NCI-H128 (cell line): Measurements from ENCODE around the gene GDPD5.

Experiments used
- DNase-seq: peaks from one replicate; lab custom pipeline; 2025; ENCODE audit not compliant: unreplicated experiment; lab: John Stamatoyannopoulos, UW

Gene GDPD5

GRCh38 chr11:75536786-75537641 lies 11.3 kb upstream of the GDPD5 start:
- no peak for DNase-seq

GRCh38 chr11:75535071-75535470 lies 9.3 kb upstream of the GDPD5 start:
- DNase-seq = no peak

GRCh38 chr11:75534259-75535069 lies 8.7 kb upstream of the GDPD5 start:
- no peak for DNase-seq

- DNase-seq = no peak
Measured at GRCh38 chr11:75533896-75534258, 8.1 kb upstream of the GDPD5 start.

- peak; percentile 88 for DNase-seq
Measured at GRCh38 chr11:75532200-75533048, 6.7 kb upstream of the GDPD5 start.

- no peak for DNase-seq
Measured at GRCh38 chr11:75531325-75531724, 5.6 kb upstream of the GDPD5 start.

GRCh38 chr11:75530577-75530976 lies 4.8 kb upstream of the GDPD5 start:
- no peak for DNase-seq

- no peak for DNase-seq
Measured at GRCh38 chr11:75527938-75528735, 2.4 kb upstream of the GDPD5 start.

- DNase-seq = no peak
Measured at GRCh38 chr11:75527130-75527529, 1.4 kb upstream of the GDPD5 start.

GRCh38 chr11:75526192-75526541 lies 426 bp upstream of the GDPD5 start:
- DNase-seq = no peak

GRCh38 chr11:75524665-75525432 lies 892 bp downstream of the GDPD5 start:
- DNase-seq = no peak

- no peak for DNase-seq
Measured at GRCh38 chr11:75523811-75524664, 1.7 kb downstream of the GDPD5 start.

- no peak for DNase-seq
Measured at GRCh38 chr11:75523189-75523588, 2.6 kb downstream of the GDPD5 start.

- DNase-seq = no peak
Measured at GRCh38 chr11:75522286-75523044, 3.3 kb downstream of the GDPD5 start.

- no peak for DNase-seq
Measured at GRCh38 chr11:75520688-75521087, 5.1 kb downstream of the GDPD5 start.

- DNase-seq = no peak
Measured at GRCh38 chr11:75518771-75519653, 6.7 kb downstream of the GDPD5 start.

- DNase-seq = no peak
Measured at GRCh38 chr11:75518204-75518549, 7.6 kb downstream of the GDPD5 start.
